Measurements from ENCODE around the gene KRT35. TPM values are rescaled to one million over a fixed set of nuclear protein-coding genes. Genes with fewer than 3 reads are reported as not detected.

KRT35 gene
- total and polyA plus RNA-seq, 12 donors, result not detected

DNA sequence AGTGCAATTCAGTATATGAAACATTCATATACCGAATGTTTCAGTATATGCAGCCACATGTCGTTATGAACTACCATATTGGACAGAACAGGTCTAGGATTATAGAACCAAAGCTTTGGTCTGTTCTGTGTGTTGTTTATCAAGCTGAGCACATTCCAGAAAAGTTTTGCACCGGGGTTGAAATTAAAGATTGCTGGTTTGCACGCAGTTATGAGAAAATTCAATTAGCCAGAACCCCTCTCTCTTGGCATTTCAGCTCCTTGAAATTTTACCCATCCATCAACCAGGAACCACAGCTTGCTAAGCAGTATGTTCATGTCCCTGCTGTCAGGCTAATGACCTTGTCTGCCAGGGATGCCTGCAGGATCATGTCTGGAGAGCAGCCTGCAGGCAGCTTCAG, 23.3 kb downstream of the KRT35 start:
- no peaks in the 10 kb centered on the region for H3K4me1 ChIP-seq
- H3K27me3 ChIP-seq, result peaks cover 0 to 16% (median 11%) of the 10 kb centered on the region in 7 donors
- H3K27ac ChIP-seq, result no peak overlapping the region
- H3K36me3 ChIP-seq, result no peaks in the 10 kb centered on the region
- ATAC-seq (no peak), DNase-seq (no peak)
- H3K9me3 ChIP-seq, result no peaks in the 10 kb centered on the region
- intact Hi-C loops (cut with DNase I), result loop anchor here in 1 of 10 donors (10.0 kb wide), 1 partner anchor 63 kb away; the partner anchor contains the start of gene KRT31
- no peak overlapping the region for H3K4me3 ChIP-seq
- 75 to 83% methylated on average over 4 of the region's 4 CpGs for WGBS, 2 donors
- no peak for TF ChIP-seq CTCF (IDR thresholded peaks at IDR 0.05)

DNA sequence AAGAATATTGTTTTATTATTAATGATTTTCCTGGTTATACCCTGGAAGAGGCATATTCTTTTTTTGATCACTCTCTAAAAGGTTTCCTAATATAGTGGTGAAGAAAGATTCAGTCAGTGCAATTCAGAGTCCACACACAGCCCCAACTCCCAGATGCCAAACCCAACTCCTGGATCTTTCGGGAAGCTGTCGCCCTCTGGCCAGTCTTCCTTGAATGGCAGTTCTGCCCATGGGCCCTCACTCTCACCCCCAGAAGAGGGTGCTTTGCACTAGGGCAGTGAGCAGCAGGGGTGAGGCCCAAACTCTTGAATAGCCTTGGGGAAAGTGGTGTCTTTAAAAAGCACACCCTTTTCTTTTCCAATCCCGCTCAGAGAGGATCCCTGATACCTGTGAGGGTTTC, 24.7 kb downstream of the KRT35 start:
- 77 to 78% methylated on average over 3 of the region's 3 CpGs for WGBS, 2 donors
- ATAC-seq (no peak), DNase-seq (no peak)
- H3K27ac ChIP-seq, result no peak overlapping the region
- H3K4me1 ChIP-seq, result no peaks in the 10 kb centered on the region
- H3K27me3 ChIP-seq, result peaks cover 0 to 27% (median 14%) of the 10 kb centered on the region in 7 donors
- H3K9me3 ChIP-seq, result peaks cover 0 to 10% (median 0%) of the 10 kb centered on the region in 11 donors
- TF ChIP-seq CTCF (IDR thresholded peaks at IDR 0.05), result peak in 2 of 9 donors; percentile 24 to 25
- no peaks in the 10 kb centered on the region for H3K36me3 ChIP-seq
- intact Hi-C loops (cut with DNase I), result loop anchor here in 1 of 10 donors (10.0 kb wide), 1 partner anchor 61 kb away; the partner anchor contains the start of gene KRT31
- no peak overlapping the region for H3K4me3 ChIP-seq

DNA sequence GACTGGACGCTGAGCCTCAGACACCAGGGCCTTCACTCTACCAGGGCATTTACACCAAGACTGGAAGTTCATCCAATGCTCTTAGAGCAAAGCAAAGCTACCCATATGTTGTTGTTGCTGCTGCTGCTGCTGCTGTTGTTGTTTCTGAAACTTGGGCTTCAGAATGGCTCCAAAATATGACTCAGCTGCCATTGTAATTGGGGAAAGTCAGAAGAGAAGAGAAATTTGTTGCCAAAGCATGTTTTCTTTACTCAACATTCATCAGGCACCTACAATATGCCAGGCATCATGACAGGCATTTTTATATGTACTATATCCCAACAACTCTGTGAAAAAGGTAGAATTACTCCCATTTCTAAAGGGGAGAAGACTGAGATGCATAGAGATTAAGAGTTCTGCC, 25.7 kb downstream of the KRT35 start:
- Histone ChIP-seq H3K36me3 (no peaks in the 10 kb centered on the region), H3K4me1 (no peaks in the 10 kb centered on the region), H3K27me3 (peaks cover 0 to 33% (median 14%) of the 10 kb centered on the region in 7 donors), H3K27ac (no peak overlapping the region), H3K4me3 (no peak overlapping the region), H3K9me3 (peaks cover 0 to 10% (median 0%) of the 10 kb centered on the region in 11 donors)
- 87 to 95% methylated on average over 1 of the region's 1 CpG for WGBS, 2 donors
- no peak for TF ChIP-seq CTCF (IDR thresholded peaks at IDR 0.05)
- DNase-seq (no peak), ATAC-seq (no peak)
- intact Hi-C loops (cut with DNase I), result loop anchor here in 1 of 10 donors (10.0 kb wide), 1 partner anchor 60 kb away; the partner anchor contains the start of gene KRT31

- no peak for TF ChIP-seq CTCF (IDR thresholded peaks at IDR 0.05)
- intact Hi-C loops (cut with DNase I), result loop anchor here in 1 of 10 donors (10.0 kb wide), 1 partner anchor 58 kb away; the partner anchor contains the start of gene KRT31
- Histone ChIP-seq H3K4me3 (no peak overlapping the region), H3K27ac (no peak overlapping the region), H3K9me3 (peaks cover 0 to 10% (median 0%) of the 10 kb centered on the region in 11 donors), H3K4me1 (no peaks in the 10 kb centered on the region), H3K27me3 (peaks cover 0 to 38% (median 15%) of the 10 kb centered on the region in 7 donors), H3K36me3 (no peaks in the 10 kb centered on the region)
- DNase-seq (no peak), ATAC-seq (no peak)
- WGBS, 2 donors, result 84 to 90% methylated on average over 3 of the region's 3 CpGs
Observed at GRCh38 chr17:41453066-41453465, 27.9 kb downstream of the KRT35 start.
